HG02885 (cell line): ENCODE measurements around the gene CCNT2.
A peak's percentile ranks its signal among the peaks of the same experiment; 100 is the strongest.
"Not testable (repeated sequence)": the region's sequence is repeated elsewhere in the genome, so short reads cannot be mapped to it uniquely, and the experiment has no call there.

Experiments
- ATAC-seq: cut with Tn5 transposase; IDR thresholded peaks from one replicate; pipeline ENCODE4 v1.9.1; 2021; ENCODE audit warnings: mild to moderate bottlenecking; ENCODE audit not compliant: unreplicated experiment, poor library complexity

Gene CCNT2

DNA sequence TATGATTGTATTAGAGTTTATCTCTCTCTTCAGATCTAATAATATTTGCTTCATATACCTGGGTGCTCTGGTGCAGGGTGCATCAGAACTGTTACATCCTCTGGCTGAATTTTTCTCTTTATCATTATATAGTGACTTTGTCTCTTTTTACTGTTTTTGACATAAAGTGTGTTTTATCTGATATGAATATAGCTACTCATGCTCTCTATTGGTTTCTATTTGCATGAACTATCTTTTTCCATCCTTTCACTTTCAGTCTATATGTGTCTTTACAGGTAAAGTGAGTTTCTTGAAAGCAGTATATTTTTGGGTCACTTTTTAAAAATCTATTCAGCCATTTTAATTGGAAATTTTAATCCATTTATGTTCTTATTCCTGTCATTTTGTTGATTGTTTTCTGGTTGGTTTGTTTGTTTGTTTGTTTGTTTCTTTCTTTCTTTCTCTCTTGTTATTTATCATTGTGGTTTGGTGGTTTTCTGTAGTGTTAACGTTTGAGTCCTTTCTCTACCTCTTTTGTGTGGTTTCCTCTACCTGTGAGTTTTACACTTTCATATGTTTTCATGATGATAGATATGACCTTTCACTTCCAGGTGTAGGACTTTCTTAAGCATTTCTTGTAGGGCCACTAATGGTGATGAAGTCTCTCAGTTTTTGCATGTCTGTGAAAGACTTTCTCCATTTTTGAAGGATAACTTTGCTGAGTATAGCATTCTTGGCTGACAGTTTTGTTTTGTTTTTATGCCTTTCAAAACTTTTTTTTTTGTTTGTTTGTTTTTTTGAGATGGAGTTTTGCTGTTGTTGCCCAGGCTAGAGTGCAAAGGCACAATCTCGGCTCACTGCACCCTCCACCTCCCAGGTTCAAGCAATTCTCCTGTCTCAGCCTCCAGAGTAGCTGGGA, 54.9 kb downstream of the CCNT2 start:
- ATAC-seq = no peak

DNA sequence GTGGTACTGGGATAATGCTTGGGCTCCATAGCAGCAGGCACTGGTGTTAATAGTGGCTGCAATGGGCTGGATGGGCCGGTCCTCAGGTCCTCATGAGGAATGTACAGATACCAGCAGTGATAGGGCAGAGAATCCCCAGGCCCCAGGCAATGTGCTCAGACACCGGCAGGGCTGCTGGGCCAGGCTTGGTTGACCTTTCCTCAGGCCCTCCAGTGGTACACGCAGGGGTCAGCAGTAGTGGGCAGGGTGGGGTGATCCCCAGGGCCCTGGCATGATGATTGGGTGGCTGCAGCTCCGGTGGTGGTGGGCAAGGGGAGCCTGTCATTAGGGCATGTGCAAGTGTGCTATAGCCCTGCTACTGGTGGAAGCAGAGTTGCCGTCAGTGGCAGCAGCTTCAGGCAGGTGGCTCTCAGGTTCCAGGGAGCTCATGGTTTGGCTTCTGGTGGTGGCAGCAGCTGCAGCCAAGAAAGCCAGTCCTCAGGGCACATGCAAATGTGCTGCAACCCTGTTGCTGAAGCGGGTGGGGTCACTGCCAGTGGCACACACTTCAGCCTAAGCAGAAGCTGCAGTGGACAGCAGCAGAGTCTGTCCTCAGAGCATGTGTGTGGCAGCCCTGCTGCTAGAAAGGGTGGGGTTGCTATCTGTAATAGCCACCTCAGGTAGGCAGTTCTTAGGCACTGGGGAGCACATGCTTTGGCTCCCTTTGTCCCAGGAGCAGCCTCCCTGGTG, 56.8 kb downstream of the CCNT2 start:
- no peak for ATAC-seq

DNA sequence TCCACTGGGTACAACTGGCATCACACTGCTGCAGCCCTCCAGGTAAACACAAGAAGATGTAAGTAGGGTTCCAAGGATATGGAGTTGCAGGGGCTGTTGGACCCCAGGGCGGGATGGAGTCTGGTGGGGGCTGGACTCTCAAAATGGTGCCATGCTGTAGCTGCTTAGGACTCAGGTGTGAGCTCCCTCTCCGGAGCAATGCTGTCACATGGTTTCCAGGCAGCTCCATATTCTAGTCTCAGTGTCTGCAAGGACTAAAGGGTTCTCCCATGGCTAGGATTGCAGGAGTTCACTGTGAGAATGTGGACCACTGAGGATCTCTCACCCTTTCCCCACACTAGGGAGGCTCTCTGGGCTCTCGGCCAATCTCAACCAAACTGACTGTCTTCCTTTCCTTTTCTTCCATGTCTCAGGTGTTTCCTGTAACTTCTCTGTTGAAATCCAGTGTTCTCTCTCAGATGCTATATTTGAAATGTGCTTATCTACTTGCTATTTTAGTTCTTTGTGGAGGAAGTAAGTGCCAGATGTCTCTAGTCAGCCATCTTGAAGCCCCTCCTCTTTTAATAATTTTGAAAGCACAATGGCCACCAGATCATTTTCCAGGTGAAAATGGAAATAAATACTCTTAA, 57.6 kb downstream of the CCNT2 start:
- no peak for ATAC-seq

DNA sequence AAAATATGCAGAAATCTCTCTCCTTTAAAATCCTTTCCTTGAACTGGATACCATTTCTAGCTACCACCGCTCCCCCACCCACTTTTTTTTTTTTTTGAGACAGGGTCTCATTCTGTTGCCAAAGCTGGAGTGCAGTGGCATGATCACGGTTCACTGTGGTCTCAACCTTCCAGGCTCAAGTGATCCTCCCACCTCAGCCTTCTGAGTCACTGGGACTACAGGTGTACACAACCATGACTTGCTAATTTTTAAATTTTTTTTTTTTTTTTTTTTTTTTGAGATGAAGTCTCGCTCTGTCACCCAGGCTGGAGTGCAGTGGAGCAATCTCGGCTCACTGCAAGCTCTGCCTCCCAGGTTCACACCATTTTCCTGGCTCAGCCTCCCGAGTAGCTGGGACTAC, 58.5 kb downstream of the CCNT2 start:
- not testable (repeated sequence) for ATAC-seq

DNA sequence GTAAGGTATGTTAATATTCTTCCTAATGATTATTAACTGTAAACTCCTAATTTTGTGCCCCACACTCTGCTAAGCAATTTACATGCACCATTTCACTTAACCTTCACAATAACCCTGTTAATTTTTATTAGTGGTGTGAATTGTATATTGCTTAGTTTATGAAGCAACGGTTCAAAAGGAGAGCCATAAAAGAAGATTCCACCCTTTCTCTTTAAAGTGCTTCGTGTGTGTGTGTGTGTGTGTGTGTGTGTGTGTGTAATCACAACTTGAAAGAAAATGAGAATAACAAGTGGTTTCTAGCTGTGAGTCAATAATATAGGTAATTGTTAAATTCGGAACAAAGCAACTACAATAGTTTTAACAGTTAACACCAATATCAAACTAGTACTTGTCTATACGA, 60.6 kb downstream of the CCNT2 start:
- no peak for ATAC-seq

DNA sequence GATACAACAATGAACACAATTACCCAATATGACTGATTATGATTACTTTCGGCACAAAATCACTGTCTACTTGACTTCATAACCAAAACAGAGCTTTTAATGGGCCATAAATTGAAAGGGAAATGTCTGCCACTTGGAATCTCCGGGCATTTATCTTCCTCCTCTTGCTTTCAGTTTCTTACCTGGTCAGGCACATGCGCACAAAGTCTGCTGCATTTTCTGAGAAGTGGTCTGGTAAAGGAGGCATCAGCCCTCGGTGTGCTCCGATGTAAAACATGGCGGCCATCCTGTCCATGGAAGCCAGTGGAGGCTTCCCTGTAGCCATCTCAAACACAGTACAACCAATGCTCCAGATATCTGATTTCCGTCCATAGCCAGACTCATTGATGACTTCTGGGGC, 62.0 kb downstream of the CCNT2 start:
- ATAC-seq = no peak

DNA sequence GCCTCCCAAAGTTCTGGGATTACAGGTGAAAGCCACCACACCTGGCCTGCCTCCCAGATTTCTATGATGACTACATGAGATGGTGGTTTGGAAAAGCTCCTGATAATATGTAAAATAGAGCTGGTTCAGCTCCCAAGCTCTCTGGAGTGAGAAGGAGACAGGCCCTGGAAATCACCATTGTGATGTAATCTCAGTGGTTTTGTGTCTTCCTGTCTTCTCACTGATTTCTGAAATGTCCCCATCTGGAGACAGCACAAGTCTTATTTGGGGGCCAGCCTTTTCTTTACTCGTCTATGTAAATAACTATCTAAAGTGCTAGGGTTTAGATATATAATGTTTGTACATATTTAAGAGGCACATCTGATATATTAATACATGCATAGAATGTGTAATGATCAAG, 64.0 kb downstream of the CCNT2 start:
- ATAC-seq = no peak

DNA sequence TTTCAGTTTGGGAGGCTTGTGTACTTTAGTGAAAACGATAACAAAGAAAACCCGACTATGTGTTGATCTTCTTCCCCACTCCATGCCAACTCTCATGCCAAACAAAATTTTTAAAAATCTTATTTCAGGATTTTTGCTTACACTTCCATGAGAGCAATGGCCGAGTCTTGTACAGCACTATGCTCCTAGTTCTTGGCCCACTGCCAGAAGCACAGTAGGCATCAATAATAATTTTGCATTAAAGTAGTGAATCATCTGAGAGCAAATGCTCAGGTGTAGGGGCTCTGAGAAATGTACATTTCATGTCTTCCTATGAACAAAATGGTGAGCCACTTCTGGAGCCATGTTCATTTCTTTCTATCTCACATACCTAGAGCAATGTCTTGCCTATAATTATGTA, 66.4 kb downstream of the CCNT2 start:
- no peak for ATAC-seq

DNA sequence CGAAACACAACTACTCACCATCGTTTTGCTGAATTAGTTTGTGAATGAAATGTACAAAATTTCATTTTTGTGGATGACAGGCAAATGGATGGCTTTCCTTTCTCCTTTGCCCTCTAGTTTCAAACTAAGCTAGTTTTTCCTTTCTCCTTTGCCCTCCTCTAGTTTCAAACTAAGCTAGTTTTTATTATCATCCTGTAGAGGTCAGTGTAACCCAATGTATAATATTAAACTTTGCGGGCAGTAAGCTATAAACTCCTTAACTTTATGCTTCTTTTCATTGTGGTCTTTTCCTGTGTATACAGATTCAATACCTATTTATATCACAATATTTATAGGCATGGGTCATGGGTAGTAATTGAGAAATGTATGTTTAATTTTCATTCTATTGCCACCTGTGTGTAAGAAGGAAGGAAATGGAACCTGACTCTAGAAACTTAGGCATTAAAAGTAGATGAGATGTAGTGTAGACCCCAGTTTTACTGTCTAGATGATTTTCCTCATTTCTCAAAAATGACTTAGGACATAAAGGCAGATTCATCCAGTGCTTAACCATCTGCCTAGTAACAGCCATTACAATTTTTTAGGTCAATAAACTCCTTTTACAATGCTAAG, 70.5 kb downstream of the CCNT2 start:
- no peak for ATAC-seq

DNA sequence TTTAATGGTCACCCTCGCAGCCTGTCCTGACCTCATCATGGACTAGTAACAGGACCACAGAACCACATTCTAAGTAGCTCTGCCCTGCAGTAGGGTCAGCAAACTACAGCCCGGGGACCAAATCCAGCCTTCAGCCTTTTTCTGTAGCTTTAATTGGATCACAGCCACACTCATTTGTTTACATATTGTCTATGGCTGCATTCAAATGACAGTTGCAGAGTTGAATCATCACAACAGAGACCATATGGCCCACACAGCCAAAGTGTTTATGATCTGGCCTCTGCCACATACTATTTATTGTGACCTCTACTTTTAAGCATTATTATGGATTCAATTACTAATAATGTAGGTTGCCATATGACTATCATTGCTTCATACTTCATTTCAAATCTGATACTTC, 80.9 kb downstream of the CCNT2 start:
- ATAC-seq = no peak

DNA sequence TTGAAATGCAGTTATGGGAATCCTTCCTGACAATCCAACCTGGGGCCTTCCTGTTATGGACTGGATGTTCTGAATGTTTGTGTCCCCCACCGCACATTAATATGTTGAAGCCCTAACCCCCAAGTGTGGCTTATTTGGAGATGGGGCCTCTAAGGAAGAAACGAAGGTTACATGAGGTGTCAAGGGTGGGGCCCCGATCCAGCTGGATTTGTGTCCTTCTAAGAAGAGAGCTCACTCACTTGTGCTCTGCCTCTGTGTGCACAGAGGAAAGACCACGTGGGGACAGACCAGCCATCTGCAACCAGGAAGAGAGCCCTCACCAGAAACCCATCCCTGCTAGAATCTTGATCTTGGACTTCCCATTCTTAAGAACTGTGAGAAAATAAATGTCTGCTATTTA, 84.2 kb downstream of the CCNT2 start:
- no peak for ATAC-seq

DNA sequence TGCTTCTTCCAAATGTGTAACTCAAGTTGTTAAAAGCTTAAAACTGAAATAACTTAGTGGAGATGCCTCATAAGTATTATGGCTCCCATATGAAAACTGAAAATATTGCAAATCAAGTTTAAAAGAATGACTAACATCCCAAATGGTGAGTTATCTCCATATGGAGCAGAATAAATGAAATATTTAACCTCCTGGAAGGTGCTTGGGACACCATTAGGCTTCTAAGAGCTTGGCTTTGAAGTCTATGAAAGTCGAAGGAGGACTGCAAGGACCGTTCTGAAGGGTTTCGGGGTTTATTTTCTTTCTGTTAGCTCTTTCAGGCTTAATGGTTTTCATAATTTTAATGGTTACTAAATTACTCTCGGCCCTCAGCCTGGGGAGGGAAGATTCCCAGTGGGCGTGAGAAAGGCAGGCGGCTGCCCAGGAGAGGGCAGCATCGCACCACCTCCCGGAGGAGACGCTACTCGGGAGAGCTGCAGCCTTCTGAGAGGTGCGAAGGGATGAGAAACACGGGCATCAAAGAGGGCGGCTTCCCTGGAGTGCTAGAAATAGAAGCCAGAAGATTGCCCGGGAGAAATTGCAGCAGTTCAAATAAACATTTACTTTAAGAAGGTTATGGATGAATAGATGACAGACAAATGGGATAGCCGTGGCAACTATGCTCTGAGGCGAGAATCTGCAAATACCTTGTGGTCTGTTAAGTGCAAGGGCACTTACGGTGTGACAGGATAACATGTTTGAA, 85.6 kb downstream of the CCNT2 start:
- ATAC-seq = peak; percentile 87

DNA sequence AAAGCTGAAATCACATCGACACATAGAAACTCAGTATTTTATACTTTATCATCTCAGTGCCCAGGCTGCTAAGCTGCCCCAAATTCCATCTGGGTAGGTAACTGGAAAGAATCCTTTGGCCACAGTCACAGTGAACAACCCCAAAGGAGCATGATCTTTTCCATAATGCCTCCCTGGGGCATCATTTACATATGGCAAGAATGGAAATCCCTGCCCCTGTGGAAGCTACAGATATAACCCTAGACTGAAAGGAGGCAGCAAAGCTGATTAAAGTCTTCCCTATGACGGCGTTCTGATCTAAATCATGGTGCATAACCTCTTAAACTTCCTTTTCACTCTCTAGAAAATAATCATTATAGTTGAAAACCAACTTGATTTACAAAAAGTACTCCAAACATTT, 87.1 kb downstream of the CCNT2 start:
- no peak for ATAC-seq
